ENCODE data around the gene DMAP1. TPM values are rescaled to one million over a fixed set of nuclear protein-coding genes. Genes with fewer than 3 reads are reported as not detected.

Gene DMAP1
- total RNA-seq, 2 experiments from 2014 or later, result 35.4 to 55.9 TPM

- no peaks in the 10 kb centered on the region for H3K4me1 ChIP-seq (ENCODE audit: insufficient read depth, low read length, poor library complexity, severe bottlenecking)
- intact Hi-C loops (cut with micrococcal nuclease; ENCODE audit: unreplicated experiment), result no loop called here
- 0 out of 2 replicates have a peak, but pooled peaks cover 4% of the 10 kb centered on the region for H3K36me3 ChIP-seq (ENCODE audit: insufficient read depth, low read length)
- H3K9me3 ChIP-seq (ENCODE audit: low read length), result no peaks in the 10 kb centered on the region
- no peak overlapping the region for H3K4me3 ChIP-seq (ENCODE audit: low read depth, low read length, poor library complexity, severe bottlenecking)
- no peak overlapping the region for H2AFZ ChIP-seq (ENCODE audit: low read length)
- ChIA-PET CTCF (ENCODE audit: unreplicated experiment) (no interaction called here), POLR2A (no interaction called here)
- BruUV-seq (replicated peaks), result no TSS peak
- no peak overlapping the region for H3K4me2 ChIP-seq (ENCODE audit: low read length)
- no peaks in the 10 kb centered on the region for H4K20me1 ChIP-seq (ENCODE audit: insufficient read depth, low read length)
- TF ChIP-seq EZH2phosphoT487 (IDR thresholded peaks at IDR 0.05; ENCODE audit: borderline replicate concordance, low read depth, low read length), result no peak
- TF ChIP-seq, protein P1, sequence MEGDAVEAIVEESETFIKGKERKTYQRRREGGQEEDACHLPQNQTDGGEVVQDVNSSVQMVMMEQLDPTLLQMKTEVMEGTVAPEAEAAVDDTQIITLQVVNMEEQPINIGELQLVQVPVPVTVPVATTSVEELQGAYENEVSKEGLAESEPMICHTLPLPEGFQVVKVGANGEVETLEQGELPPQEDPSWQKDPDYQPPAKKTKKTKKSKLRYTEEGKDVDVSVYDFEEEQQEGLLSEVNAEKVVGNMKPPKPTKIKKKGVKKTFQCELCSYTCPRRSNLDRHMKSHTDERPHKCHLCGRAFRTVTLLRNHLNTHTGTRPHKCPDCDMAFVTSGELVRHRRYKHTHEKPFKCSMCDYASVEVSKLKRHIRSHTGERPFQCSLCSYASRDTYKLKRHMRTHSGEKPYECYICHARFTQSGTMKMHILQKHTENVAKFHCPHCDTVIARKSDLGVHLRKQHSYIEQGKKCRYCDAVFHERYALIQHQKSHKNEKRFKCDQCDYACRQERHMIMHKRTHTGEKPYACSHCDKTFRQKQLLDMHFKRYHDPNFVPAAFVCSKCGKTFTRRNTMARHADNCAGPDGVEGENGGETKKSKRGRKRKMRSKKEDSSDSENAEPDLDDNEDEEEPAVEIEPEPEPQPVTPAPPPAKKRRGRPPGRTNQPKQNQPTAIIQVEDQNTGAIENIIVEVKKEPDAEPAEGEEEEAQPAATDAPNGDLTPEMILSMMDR (conservative IDR thresholded peaks at IDR 0.05; ENCODE audit: low read length), result no peak
- DNase-seq (ENCODE audit: low spot score), result no peak
- no peak overlapping the region for H3K27ac ChIP-seq (ENCODE audit: low read depth, low read length, poor library complexity, severe bottlenecking)
- H3K9me2 ChIP-seq (ENCODE audit: insufficient read depth, low read length), result no peaks in the 10 kb centered on the region
- no peaks in the 10 kb centered on the region for H3K79me2 ChIP-seq (ENCODE audit: insufficient read depth, low read depth, low read length)
These were observed 38.2 kb downstream of the DMAP1 start for GRCh38 chr1:44251486-44251885.

GRCh38 chr1:44251989-44252671, 38.9 kb downstream of the DMAP1 start:
- Histone ChIP-seq H2AFZ (ENCODE audit: low read length) (no peak overlapping the region), H3K9me2 (ENCODE audit: insufficient read depth, low read length) (no peaks in the 10 kb centered on the region), H3K79me2 (ENCODE audit: insufficient read depth, low read depth, low read length) (no peaks in the 10 kb centered on the region), H3K27ac (ENCODE audit: low read depth, low read length, poor library complexity, severe bottlenecking) (no peak overlapping the region), H3K4me1 (ENCODE audit: insufficient read depth, low read length, poor library complexity, severe bottlenecking) (no peaks in the 10 kb centered on the region), H3K9me3 (ENCODE audit: low read length) (no peaks in the 10 kb centered on the region), H3K36me3 (ENCODE audit: insufficient read depth, low read length) (0 out of 2 replicates have a peak, but pooled peaks cover 9% of the 10 kb centered on the region), H4K20me1 (ENCODE audit: insufficient read depth, low read length) (no peaks in the 10 kb centered on the region), H3K4me3 (ENCODE audit: low read depth, low read length, poor library complexity, severe bottlenecking) (no peak overlapping the region), H3K4me2 (ENCODE audit: low read length) (no peak overlapping the region)
- no peak for TF ChIP-seq EZH2phosphoT487 (IDR thresholded peaks at IDR 0.05; ENCODE audit: borderline replicate concordance, low read depth, low read length)
- TF ChIP-seq, protein P1 (conservative IDR thresholded peaks at IDR 0.05; ENCODE audit: low read length), result no peak
- no TSS peak for BruUV-seq (replicated peaks)
- intact Hi-C loops (cut with micrococcal nuclease; ENCODE audit: unreplicated experiment), result no loop called here
- POLR2A ChIA-PET, result no interaction called here
- CTCF ChIA-PET (ENCODE audit: unreplicated experiment), result no interaction called here
- DNase-seq (ENCODE audit: low spot score), result no peak

DNA sequence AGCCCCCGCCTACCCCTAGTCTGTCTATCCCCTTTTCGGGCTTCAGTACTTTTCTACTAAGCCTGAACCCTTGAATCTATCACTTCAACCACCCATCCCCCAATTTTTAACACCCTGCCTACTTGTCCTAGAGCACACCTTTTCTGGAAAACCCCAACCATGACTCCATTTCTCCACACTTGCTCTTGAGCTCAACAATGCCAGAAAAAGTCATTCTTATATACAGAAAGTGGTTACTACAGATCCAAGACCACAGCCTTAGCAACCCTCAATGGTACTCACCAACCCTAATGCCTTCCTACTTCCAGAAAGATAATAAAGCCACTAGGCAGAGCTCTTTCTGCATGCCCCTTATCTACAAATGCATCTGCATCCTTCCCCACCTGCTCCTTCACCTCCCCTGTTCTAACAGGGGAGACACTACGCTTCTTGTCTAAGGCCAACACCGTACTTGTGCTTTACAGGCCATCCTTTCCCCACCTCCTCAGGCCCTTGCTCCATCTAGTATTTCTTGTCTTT, 41.2 kb downstream of the DMAP1 start:
- Histone ChIP-seq H4K20me1 (ENCODE audit: insufficient read depth, low read length) (no peaks in the 10 kb centered on the region), H3K9me3 (ENCODE audit: low read length) (no peaks in the 10 kb centered on the region), H3K27ac (ENCODE audit: low read depth, low read length, poor library complexity, severe bottlenecking) (no peak overlapping the region), H3K36me3 (ENCODE audit: insufficient read depth, low read length) (0 out of 2 replicates have a peak, but pooled peaks cover 9% of the 10 kb centered on the region), H3K4me2 (ENCODE audit: low read length) (no peak overlapping the region), H3K9me2 (ENCODE audit: insufficient read depth, low read length) (no peaks in the 10 kb centered on the region), H3K4me1 (ENCODE audit: insufficient read depth, low read length, poor library complexity, severe bottlenecking) (no peaks in the 10 kb centered on the region), H2AFZ (ENCODE audit: low read length) (no peak overlapping the region), H3K4me3 (ENCODE audit: low read depth, low read length, poor library complexity, severe bottlenecking) (no peak overlapping the region), H3K79me2 (ENCODE audit: insufficient read depth, low read depth, low read length) (no peaks in the 10 kb centered on the region)
- intact Hi-C loops (cut with micrococcal nuclease; ENCODE audit: unreplicated experiment), result no loop called here
- CTCF ChIA-PET (ENCODE audit: unreplicated experiment), result no interaction called here
- POLR2A ChIA-PET, result no interaction called here
- no TSS peak for BruUV-seq (replicated peaks)
- no peak for DNase-seq (ENCODE audit: low spot score)
- TF ChIP-seq, protein P1 (conservative IDR thresholded peaks at IDR 0.05; ENCODE audit: low read length), result no peak
- TF ChIP-seq EZH2phosphoT487 (IDR thresholded peaks at IDR 0.05; ENCODE audit: borderline replicate concordance, low read depth, low read length), result no peak
